Subcutaneous adipose tissue (tissue), 4 donors: ENCODE measurements around the gene HMG20B. TPM values are rescaled to one million over a fixed set of nuclear protein-coding genes. Genes with fewer than 3 reads are reported as not detected.

ENCODE experiments used
- total RNA-seq, 4 donors: library from RNA; depleted of rRNA; stranded (reverse); fragments of >200 nt; gene quantifications; one replicate each; pipeline ENCODE4 v1.1.0, GENCODE V29; 2016
- TF ChIP-seq, protein P1 (sequence below): fragments of 450-650 bp; IDR thresholded peaks from one replicate; pipeline ENCODE4 v1.5.1; 2016; ENCODE audit warnings: low read depth, mild to moderate bottlenecking, control low read depth, antibody characterized with exemption, moderate library complexity

The HMG20B gene
- total RNA-seq, 4 donors from 2014 or later, result 51.4 to 124 (median 102) TPM

- TF ChIP-seq, protein P1, sequence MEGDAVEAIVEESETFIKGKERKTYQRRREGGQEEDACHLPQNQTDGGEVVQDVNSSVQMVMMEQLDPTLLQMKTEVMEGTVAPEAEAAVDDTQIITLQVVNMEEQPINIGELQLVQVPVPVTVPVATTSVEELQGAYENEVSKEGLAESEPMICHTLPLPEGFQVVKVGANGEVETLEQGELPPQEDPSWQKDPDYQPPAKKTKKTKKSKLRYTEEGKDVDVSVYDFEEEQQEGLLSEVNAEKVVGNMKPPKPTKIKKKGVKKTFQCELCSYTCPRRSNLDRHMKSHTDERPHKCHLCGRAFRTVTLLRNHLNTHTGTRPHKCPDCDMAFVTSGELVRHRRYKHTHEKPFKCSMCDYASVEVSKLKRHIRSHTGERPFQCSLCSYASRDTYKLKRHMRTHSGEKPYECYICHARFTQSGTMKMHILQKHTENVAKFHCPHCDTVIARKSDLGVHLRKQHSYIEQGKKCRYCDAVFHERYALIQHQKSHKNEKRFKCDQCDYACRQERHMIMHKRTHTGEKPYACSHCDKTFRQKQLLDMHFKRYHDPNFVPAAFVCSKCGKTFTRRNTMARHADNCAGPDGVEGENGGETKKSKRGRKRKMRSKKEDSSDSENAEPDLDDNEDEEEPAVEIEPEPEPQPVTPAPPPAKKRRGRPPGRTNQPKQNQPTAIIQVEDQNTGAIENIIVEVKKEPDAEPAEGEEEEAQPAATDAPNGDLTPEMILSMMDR, result no peak
Observed at GRCh38 chr19:3612901-3613741, 40.4 kb downstream of the HMG20B start.

DNA sequence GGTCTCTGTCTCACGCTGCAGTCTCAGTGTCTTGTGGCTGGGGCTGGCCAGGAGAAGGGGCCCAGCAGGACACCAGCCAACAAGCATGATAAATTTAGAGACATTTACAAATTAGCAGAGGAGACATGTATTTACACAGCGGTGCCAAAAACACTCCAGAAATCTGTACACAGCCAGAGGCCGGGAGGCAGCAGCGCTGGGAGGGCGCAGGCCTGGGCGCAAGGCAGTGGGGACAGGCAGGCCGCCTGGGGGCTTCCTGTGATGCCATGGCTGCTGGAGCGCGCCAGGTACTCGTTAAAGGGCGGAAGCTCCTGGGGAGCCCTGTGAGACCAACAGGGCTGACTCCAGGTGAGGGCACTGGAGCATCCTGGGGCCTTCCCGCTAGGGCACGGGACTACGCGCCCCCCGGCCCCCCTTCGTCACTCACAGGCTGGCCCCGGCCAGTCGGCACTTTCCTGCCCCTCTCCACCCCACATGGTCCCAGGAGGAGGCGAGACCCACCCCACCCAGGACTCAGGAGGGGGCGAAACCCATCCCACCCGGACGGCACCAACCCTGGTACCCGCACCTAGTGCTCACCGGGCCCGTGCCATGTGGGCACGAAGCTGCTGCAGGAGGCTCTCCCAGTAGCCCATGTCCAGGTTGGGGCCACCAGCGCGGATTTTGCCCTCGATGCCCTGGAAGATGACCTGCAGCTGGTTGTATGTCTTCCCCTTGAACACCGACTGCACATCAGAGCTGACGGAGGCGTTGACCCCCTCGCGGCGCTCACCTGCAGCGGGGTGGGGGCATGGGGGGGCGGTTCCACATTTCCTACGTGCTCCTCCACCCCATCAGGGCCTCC is 41.3 kb downstream of the HMG20B start:
- TF ChIP-seq, protein P1, result no peak

- TF ChIP-seq, protein P1, result no peak
Observed at GRCh38 chr19:3614858-3615505, 42.2 kb downstream of the HMG20B start.

- TF ChIP-seq, protein P1, result no peak
Observed at GRCh38 chr19:3615524-3616135, 42.9 kb downstream of the HMG20B start.

GRCh38 chr19:3617463-3617862 is 44.7 kb downstream of the HMG20B start:
- TF ChIP-seq, protein P1, result no peak

- TF ChIP-seq, protein P1, result no peak
Observed at GRCh38 chr19:3618144-3618810, 45.5 kb downstream of the HMG20B start.
